HG03139 (cell line): ENCODE data around the gene DLGAP1.
"Not testable (repeated sequence)": the region's sequence is repeated elsewhere in the genome, so short reads cannot be mapped to it uniquely, and the experiment has no call there.

Experiments used
- ATAC-seq: cut with Tn5 transposase; IDR thresholded peaks from one replicate; pipeline ENCODE4 v1.9.1; 2021; ENCODE audit not compliant: unreplicated experiment

DLGAP1 gene

GRCh38 chr18:3650521-3651042, 804.5 kb downstream of the DLGAP1 start:
- ATAC-seq, result not testable (repeated sequence)

GRCh38 chr18:3649633-3650426, 805.3 kb downstream of the DLGAP1 start:
- no peak for ATAC-seq

- no peak for ATAC-seq
Measured at GRCh38 chr18:3649135-3649632, 805.9 kb downstream of the DLGAP1 start.

- no peak for ATAC-seq
Measured at GRCh38 chr18:3648641-3649040, 806.5 kb downstream of the DLGAP1 start.

GRCh38 chr18:3648200-3648599, 806.9 kb downstream of the DLGAP1 start:
- ATAC-seq, result no peak

- no peak for ATAC-seq
Measured at GRCh38 chr18:3647636-3648035, 807.5 kb downstream of the DLGAP1 start.

GRCh38 chr18:3645384-3646156, 809.5 kb downstream of the DLGAP1 start:
- ATAC-seq, result no peak

GRCh38 chr18:3634250-3634939, 820.7 kb downstream of the DLGAP1 start:
- no peak for ATAC-seq

GRCh38 chr18:3631887-3632286, 823.2 kb downstream of the DLGAP1 start:
- no peak for ATAC-seq

GRCh38 chr18:3626929-3627458, 828.1 kb downstream of the DLGAP1 start:
- ATAC-seq, result no peak

GRCh38 chr18:3625742-3626091, 829.4 kb downstream of the DLGAP1 start:
- ATAC-seq, result no peak

GRCh38 chr18:3624935-3625741, 830.0 kb downstream of the DLGAP1 start:
- no peak for ATAC-seq

- no peak for ATAC-seq
Measured at GRCh38 chr18:3624546-3624934, 830.6 kb downstream of the DLGAP1 start.

- no peak for ATAC-seq
Measured at GRCh38 chr18:3623769-3624545, 831.1 kb downstream of the DLGAP1 start.

- no peak for ATAC-seq
Measured at GRCh38 chr18:3620146-3621119, 834.7 kb downstream of the DLGAP1 start.

GRCh38 chr18:3619746-3620145, 835.4 kb downstream of the DLGAP1 start:
- ATAC-seq, result no peak

- ATAC-seq, result no peak
Measured at GRCh38 chr18:3619222-3619621, 835.9 kb downstream of the DLGAP1 start.

GRCh38 chr18:3616744-3617143, 838.4 kb downstream of the DLGAP1 start:
- no peak for ATAC-seq
